ENCODE data around the gene ADGRB2.

The ADGRB2 gene

DNA sequence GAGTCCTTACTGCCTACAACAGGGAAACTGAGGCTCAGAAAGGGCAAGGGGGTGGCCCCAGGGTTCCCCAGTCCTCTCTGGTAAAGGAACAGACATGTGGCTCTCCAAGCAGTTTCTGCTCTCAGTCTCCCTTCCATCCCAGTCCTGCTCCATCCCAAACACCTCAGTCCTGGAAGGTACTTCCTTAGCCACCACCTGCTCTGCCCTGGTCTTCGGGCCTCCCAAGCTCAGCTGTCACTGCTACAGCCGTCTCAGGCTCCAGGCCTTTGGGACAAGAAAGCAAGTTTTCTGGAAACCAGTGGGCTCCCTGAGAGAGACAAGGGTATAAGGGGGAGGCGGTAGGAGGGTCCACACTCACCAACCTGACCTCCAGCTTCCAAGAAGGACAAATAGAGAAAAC lies 23.1 kb upstream of the ADGRB2 start:
- Histone ChIP-seq H3K27me3 (ENCODE audit: control insufficient read depth, insufficient read depth, low read length) (no peaks in the 10 kb centered on the region), H3K36me3 (ENCODE audit: control insufficient read depth, low read depth, low read length) (no peaks in the 10 kb centered on the region), H3K4me3 (ENCODE audit: low read length) (no peak overlapping the region), H3K27ac (ENCODE audit: low read length) (no peak overlapping the region), H3K9ac (ENCODE audit: low read length) (no peak overlapping the region), H3K9me3 (ENCODE audit: control insufficient read depth, low read depth, low read length) (no peaks in the 10 kb centered on the region), H3K4me1 (ENCODE audit: control insufficient read depth, low read depth, low read length) (peaks cover 18% of the 10 kb centered on the region)

DNA sequence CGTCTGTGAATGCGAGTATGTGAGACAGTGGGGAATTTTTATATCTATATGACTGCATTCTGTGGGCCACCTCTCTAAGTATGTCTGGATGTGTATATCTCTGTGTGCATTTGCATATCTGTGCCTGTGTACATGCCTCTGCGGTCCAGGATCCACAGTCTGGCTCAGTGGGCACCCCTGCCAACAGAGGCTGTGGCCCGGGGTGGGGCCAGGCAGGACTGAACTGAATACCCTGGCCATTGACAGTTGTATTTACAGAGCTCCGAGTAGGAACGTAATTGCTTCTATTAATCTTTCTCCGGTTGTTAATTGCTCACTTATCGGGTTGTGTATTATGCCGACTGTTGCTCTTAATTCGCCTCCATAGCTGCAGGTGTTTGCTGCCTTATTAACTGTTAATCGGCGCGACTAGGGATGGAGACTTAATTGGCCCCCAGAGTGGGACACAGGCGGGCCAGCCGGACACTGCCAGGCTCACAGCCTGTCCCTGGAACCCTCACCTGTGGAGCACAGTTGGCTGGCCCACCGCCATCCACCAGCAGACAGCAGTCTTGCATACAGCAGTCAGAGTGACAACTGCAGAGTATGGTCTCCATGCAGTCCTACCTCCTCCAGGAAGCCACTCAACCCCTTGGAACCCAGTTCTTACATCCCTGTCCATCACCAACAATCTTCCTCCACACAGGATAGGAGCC lies 22.4 kb upstream of the ADGRB2 start:
- H3K27ac ChIP-seq (ENCODE audit: low read length), result no peak overlapping the region
- H3K4me3 ChIP-seq (ENCODE audit: low read length), result no peak overlapping the region
- H3K36me3 ChIP-seq (ENCODE audit: control insufficient read depth, low read depth, low read length), result no peaks in the 10 kb centered on the region
- H3K4me1 ChIP-seq (ENCODE audit: control insufficient read depth, low read depth, low read length), result peaks cover 20% of the 10 kb centered on the region
- H3K27me3 ChIP-seq (ENCODE audit: control insufficient read depth, insufficient read depth, low read length), result no peaks in the 10 kb centered on the region
- H3K9me3 ChIP-seq (ENCODE audit: control insufficient read depth, low read depth, low read length), result no peaks in the 10 kb centered on the region
- H3K9ac ChIP-seq (ENCODE audit: low read length), result no peak overlapping the region

DNA sequence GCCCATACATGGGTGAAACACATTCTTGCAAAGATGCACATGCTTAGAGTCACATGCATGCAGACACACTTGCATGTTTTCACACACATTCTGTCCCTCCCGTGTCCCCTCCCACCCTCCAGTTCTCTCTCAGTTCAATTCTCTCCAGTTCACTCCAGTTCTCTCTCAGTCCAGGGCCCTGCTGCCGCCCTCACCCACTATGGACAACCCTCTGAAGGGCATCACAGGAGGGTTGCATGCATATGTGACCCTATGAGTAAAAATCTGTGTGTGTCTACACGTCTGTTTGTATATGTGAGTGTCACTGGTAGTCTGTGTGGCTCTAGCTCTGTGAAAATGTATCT lies 21.8 kb upstream of the ADGRB2 start:
- peaks cover 20% of the 10 kb centered on the region for H3K4me1 ChIP-seq (ENCODE audit: control insufficient read depth, low read depth, low read length)
- no peak overlapping the region for H3K9ac ChIP-seq (ENCODE audit: low read length)
- no peak overlapping the region for H3K4me3 ChIP-seq (ENCODE audit: low read length)
- no peaks in the 10 kb centered on the region for H3K27me3 ChIP-seq (ENCODE audit: control insufficient read depth, insufficient read depth, low read length)
- H3K36me3 ChIP-seq (ENCODE audit: control insufficient read depth, low read depth, low read length), result no peaks in the 10 kb centered on the region
- no peak overlapping the region for H3K27ac ChIP-seq (ENCODE audit: low read length)
- H3K9me3 ChIP-seq (ENCODE audit: control insufficient read depth, low read depth, low read length), result no peaks in the 10 kb centered on the region

DNA sequence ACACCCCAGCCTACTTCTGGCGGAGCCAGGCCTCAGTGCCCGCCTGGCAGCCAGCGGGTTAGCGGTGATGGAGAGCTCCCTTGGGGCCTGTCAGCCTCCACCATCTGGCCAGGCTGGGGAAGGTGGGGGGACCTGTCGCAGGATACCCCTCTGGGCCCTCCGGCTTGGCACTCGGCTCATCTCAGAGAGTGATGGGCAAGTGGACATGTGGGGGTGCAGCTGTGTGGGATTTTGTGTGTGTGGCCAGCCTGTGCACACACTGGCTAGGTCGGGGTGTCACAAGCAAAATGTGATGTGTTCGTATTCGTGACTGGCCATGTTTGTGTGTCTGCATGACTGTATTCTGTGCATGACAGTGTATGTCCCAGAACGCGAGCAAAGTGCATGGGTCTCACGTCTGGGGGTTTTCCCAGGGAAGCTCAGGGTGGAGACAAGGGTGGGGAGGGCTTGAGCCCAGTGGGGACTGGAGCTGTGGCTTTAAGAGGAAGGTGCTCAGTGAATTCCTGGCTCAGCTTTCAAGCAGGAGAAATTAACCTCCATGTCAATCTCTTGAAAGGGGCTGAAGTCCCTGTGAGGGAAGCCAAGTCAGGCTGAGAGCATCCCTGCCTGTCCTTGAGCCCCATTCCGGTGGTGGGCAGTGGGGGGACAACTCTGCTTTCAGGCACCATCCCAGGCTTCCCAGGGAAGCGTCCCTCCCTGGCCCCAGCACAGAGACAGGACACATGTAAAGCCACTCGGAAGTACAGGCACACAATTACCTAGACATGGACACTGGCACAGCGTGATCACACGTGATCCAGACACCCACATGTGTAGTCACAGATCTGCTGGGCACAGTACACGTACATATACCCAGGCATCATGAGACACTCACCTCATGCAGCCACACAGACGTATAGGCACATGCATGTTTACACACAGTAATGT lies 21.1 kb upstream of the ADGRB2 start:
- H3K4me3 ChIP-seq (ENCODE audit: low read length), result no peak overlapping the region
- no peaks in the 10 kb centered on the region for H3K27me3 ChIP-seq (ENCODE audit: control insufficient read depth, insufficient read depth, low read length)
- no peaks in the 10 kb centered on the region for H3K36me3 ChIP-seq (ENCODE audit: control insufficient read depth, low read depth, low read length)
- no peaks in the 10 kb centered on the region for H3K9me3 ChIP-seq (ENCODE audit: control insufficient read depth, low read depth, low read length)
- no peak overlapping the region for H3K9ac ChIP-seq (ENCODE audit: low read length)
- no peak overlapping the region for H3K27ac ChIP-seq (ENCODE audit: low read length)
- peaks cover 20% of the 10 kb centered on the region for H3K4me1 ChIP-seq (ENCODE audit: control insufficient read depth, low read depth, low read length)

DNA sequence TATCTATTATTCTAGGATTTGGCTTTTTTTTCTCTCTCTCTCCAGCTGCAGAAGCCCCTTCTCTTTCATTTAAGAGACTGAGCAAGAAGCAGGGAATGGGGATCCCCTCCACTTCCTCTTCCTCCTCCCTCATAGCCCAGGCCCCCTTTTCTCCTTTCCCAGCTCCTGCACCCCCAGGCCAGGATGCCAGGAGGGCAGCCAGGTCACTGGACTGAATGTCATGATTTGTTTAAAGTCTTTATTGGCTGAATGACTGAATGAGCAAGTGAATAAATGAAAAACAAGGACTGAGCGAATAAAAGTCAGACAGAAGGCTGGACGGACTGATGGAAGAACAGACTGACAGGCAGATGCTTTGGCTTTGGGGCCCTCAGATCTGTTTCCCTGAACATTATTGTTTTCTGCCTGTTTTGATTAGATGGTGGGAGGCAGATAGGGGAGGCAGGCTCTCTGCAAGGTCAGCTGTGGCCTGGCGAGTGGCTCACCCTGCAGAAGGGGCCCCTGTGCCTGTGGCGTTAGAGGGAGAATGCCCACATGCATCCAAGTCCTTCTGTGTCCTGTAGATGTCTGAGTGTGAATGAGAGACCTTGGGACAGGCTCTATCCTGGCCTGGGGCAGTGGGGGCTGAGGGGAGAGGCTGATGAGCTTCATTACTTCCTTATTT lies 20.3 kb upstream of the ADGRB2 start:
- no peaks in the 10 kb centered on the region for H3K36me3 ChIP-seq (ENCODE audit: control insufficient read depth, low read depth, low read length)
- H3K9me3 ChIP-seq (ENCODE audit: control insufficient read depth, low read depth, low read length), result no peaks in the 10 kb centered on the region
- no peaks in the 10 kb centered on the region for H3K27me3 ChIP-seq (ENCODE audit: control insufficient read depth, insufficient read depth, low read length)
- no peak overlapping the region for H3K27ac ChIP-seq (ENCODE audit: low read length)
- no peak overlapping the region for H3K4me3 ChIP-seq (ENCODE audit: low read length)
- H3K9ac ChIP-seq (ENCODE audit: low read length), result no peak overlapping the region
- H3K4me1 ChIP-seq (ENCODE audit: control insufficient read depth, low read depth, low read length), result peaks cover 20% of the 10 kb centered on the region

DNA sequence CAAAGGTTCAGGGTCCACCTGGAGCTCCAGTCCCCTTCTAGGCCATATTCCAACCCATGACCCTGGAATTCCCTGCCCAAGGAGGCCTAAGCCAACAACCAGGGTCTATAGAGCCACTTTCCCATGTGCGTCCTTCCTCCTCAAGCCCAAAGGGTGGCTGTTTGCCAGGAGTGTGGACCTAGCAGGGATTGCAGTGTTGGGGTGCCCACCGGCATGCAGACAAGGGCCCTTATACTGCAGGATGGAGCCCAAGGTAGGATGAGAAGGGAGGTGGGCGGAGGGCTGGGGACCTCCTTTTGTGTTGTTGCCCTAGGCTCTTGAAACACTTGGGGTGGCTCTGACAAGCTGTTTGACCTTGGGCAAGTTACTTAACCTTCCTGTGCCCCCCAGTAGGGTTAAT lies 19.7 kb upstream of the ADGRB2 start:
- no peak overlapping the region for H3K27ac ChIP-seq (ENCODE audit: low read length)
- no peaks in the 10 kb centered on the region for H3K27me3 ChIP-seq (ENCODE audit: control insufficient read depth, insufficient read depth, low read length)
- no peaks in the 10 kb centered on the region for H3K9me3 ChIP-seq (ENCODE audit: control insufficient read depth, low read depth, low read length)
- no peaks in the 10 kb centered on the region for H3K36me3 ChIP-seq (ENCODE audit: control insufficient read depth, low read depth, low read length)
- peaks cover 20% of the 10 kb centered on the region for H3K4me1 ChIP-seq (ENCODE audit: control insufficient read depth, low read depth, low read length)
- no peak overlapping the region for H3K9ac ChIP-seq (ENCODE audit: low read length)
- no peak overlapping the region for H3K4me3 ChIP-seq (ENCODE audit: low read length)

DNA sequence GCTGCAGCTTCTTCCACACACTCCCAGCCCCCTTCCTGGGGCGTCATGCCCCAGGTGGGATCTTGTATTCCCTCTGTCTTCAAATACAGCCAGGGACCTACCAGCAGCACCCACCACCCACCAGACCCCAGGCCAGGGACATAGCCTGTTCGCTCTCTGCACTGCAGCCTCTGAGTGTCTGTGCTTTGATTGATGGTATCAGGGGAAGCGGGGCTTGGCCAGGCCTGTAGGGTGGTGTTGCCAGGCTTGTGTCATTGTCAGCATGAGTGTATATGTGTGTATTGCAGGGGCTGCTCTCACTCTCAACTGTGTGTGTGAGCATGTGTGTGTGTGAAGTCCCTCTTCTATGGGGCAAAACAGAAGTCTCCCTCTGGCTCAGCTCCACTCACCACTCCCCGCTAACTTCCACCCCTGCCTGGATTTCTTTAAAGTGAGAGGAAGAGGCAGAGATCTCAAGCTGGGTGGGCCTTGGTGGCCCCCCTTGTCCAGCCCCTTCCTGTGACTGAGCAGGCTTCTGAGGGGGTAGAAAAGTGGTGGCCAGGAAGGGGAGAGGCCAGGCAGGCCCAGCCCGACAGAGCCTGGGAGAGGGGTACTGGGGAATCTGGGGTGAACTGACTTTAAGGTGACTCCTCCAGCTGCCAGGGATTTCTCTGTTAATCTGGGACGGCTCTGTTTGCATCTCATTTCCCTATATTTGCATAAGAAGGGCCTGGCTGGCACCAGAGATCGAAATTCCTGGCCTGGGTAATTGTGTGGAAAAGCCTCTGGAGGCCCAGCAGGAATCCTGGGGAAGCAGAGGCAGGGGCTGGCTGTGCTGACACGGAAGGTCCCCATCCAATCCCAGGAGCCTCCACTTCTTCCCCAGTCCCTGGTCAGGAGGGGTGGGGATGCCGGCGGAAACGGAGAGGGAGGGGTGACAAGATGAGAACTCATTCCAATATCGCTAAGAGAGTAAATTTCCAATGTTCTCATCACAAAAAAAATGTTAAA lies 18.6 kb upstream of the ADGRB2 start:
- Histone ChIP-seq H3K27me3 (ENCODE audit: control insufficient read depth, insufficient read depth, low read length) (no peaks in the 10 kb centered on the region), H3K9ac (ENCODE audit: low read length) (no peak overlapping the region), H3K4me3 (ENCODE audit: low read length) (peak overlapping the region; percentile 11), H3K27ac (ENCODE audit: low read length) (peak overlapping the region; percentile 81), H3K4me1 (ENCODE audit: control insufficient read depth, low read depth, low read length) (peaks cover 17% of the 10 kb centered on the region), H3K36me3 (ENCODE audit: control insufficient read depth, low read depth, low read length) (no peaks in the 10 kb centered on the region), H3K9me3 (ENCODE audit: control insufficient read depth, low read depth, low read length) (no peaks in the 10 kb centered on the region)

DNA sequence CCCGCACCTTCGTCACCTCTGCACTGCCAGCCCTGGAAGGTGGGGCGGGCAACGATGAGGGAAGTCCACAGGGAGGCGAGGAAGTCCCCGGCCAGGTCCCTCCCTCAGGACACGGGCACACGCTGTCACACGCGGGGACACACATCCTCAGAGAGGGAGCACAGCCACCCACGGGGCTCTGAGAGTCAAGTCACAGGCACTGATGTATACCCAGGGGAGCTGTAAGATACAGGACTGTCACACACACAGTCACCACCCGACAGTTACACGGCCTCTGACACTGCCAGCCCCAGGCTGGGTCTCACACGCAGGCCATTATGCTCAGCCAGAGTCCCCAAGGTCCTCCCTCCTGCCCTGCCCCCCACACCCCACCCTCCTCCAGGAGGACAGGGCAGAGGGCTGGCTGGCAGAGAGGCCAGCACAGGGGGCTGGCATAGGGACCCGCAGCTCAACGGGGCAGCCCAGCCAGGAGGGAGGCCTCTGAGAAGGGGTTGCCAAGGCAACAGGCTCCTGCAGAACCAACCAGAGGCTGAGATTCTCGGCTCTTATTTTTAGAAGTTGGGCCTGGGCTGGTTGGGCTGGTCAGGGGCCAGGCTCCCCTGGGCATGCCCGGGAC lies 17.7 kb upstream of the ADGRB2 start:
- H3K9me3 ChIP-seq (ENCODE audit: control insufficient read depth, low read depth, low read length), result no peaks in the 10 kb centered on the region
- no peak overlapping the region for H3K4me3 ChIP-seq (ENCODE audit: low read length)
- peaks cover 15% of the 10 kb centered on the region for H3K4me1 ChIP-seq (ENCODE audit: control insufficient read depth, low read depth, low read length)
- H3K27ac ChIP-seq (ENCODE audit: low read length), result no peak overlapping the region
- H3K36me3 ChIP-seq (ENCODE audit: control insufficient read depth, low read depth, low read length), result no peaks in the 10 kb centered on the region
- no peaks in the 10 kb centered on the region for H3K27me3 ChIP-seq (ENCODE audit: control insufficient read depth, insufficient read depth, low read length)
- no peak overlapping the region for H3K9ac ChIP-seq (ENCODE audit: low read length)

DNA sequence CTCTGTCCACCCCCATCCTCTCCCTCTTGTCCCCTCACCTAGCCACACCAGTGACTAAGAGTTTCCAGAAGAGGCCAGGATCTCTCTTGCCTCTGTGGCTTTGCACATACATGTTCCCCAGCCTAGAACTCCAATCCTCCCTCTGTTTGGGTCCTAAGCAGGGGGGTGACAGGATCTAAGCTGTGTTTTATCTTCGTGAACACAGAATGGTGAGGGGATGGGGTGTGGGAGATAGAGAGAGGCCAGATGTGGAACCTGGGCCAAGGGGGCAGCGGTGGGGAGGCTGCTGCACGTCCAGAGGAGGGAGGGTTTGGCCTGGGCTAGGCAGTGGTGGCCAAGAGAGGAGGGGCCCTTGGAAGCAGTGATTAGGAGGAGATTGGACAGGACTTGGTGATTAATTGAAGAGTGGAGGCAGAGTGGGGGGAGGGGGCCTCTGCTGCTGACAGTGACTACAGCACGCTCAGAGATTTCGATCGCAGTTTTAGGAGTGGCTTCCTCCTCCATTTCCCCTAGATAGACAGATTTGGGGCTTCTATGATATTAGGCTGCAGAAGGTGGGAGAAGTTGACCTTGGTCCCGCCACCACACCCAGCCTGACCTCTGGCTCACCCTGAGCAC lies 17.1 kb upstream of the ADGRB2 start:
- no peaks in the 10 kb centered on the region for H3K27me3 ChIP-seq (ENCODE audit: control insufficient read depth, insufficient read depth, low read length)
- no peaks in the 10 kb centered on the region for H3K36me3 ChIP-seq (ENCODE audit: control insufficient read depth, low read depth, low read length)
- H3K4me3 ChIP-seq (ENCODE audit: low read length), result no peak overlapping the region
- no peak overlapping the region for H3K27ac ChIP-seq (ENCODE audit: low read length)
- no peak overlapping the region for H3K9ac ChIP-seq (ENCODE audit: low read length)
- peaks cover 15% of the 10 kb centered on the region for H3K4me1 ChIP-seq (ENCODE audit: control insufficient read depth, low read depth, low read length)
- no peaks in the 10 kb centered on the region for H3K9me3 ChIP-seq (ENCODE audit: control insufficient read depth, low read depth, low read length)

DNA sequence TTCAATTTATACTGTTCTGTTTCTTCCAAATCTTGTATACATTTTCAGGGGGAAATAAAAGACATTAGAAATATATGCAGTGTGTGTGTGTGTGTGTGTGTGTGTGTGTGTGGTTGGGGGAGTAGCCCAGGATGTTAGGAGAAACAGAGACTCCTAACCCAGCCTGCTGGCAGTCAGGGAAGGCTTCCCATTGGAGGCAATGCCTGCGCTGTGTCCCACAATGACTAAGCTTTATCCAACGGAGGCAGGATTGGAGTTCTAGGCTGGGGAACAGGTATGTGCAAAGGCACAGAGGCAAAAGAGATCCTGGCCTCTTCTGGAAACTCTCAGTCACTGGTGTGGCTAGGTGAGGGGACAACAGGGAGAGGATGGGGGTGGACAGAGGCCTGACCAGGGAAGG lies 16.5 kb upstream of the ADGRB2 start:
- H3K9me3 ChIP-seq (ENCODE audit: control insufficient read depth, low read depth, low read length), result no peaks in the 10 kb centered on the region
- H3K9ac ChIP-seq (ENCODE audit: low read length), result no peak overlapping the region
- H3K4me1 ChIP-seq (ENCODE audit: control insufficient read depth, low read depth, low read length), result peaks cover 15% of the 10 kb centered on the region
- no peaks in the 10 kb centered on the region for H3K27me3 ChIP-seq (ENCODE audit: control insufficient read depth, insufficient read depth, low read length)
- H3K27ac ChIP-seq (ENCODE audit: low read length), result no peak overlapping the region
- no peaks in the 10 kb centered on the region for H3K36me3 ChIP-seq (ENCODE audit: control insufficient read depth, low read depth, low read length)
- no peak overlapping the region for H3K4me3 ChIP-seq (ENCODE audit: low read length)
